HG03045 (cell line): Measurements from ENCODE around the gene KANSL3.
"Not testable (repeated sequence)": the region's sequence is repeated elsewhere in the genome, so short reads cannot be mapped to it uniquely, and the experiment has no call there.

Experiments
- ATAC-seq: cut with Tn5 transposase; IDR thresholded peaks from one replicate; pipeline ENCODE4 v1.9.1; 2021; ENCODE audit warnings: mild to moderate bottlenecking, moderate library complexity; ENCODE audit not compliant: unreplicated experiment

KANSL3 gene

GRCh38 chr2:96564026-96564425 lies 74.1 kb downstream of the KANSL3 start:
- no peak for ATAC-seq

GRCh38 chr2:96558485-96558884 lies 79.6 kb downstream of the KANSL3 start:
- no peak for ATAC-seq

GRCh38 chr2:96558061-96558460 lies 80.1 kb downstream of the KANSL3 start:
- ATAC-seq: no peak

- ATAC-seq: not testable (repeated sequence)
Observed at GRCh38 chr2:96557421-96557820, 80.7 kb downstream of the KANSL3 start.

- ATAC-seq: no peak
Observed at GRCh38 chr2:96556441-96557330, 81.4 kb downstream of the KANSL3 start.

- no peak for ATAC-seq
Observed at GRCh38 chr2:96555146-96555610, 82.9 kb downstream of the KANSL3 start.

GRCh38 chr2:96554293-96555145 lies 83.6 kb downstream of the KANSL3 start:
- ATAC-seq: no peak

- ATAC-seq: not testable (repeated sequence)
Observed at GRCh38 chr2:96553957-96554292, 84.2 kb downstream of the KANSL3 start.

- no peak for ATAC-seq
Observed at GRCh38 chr2:96553176-96553956, 84.7 kb downstream of the KANSL3 start.

- no peak for ATAC-seq
Observed at GRCh38 chr2:96552315-96553175, 85.6 kb downstream of the KANSL3 start.

GRCh38 chr2:96551605-96552314 lies 86.4 kb downstream of the KANSL3 start:
- ATAC-seq: no peak

GRCh38 chr2:96550787-96551604 lies 87.1 kb downstream of the KANSL3 start:
- no peak for ATAC-seq

GRCh38 chr2:96549967-96550786 lies 87.9 kb downstream of the KANSL3 start:
- ATAC-seq: no peak

GRCh38 chr2:96549466-96549785 lies 88.7 kb downstream of the KANSL3 start:
- ATAC-seq: no peak

- ATAC-seq: no peak
Observed at GRCh38 chr2:96548558-96549465, 89.3 kb downstream of the KANSL3 start.

GRCh38 chr2:96547731-96548171 lies 90.4 kb downstream of the KANSL3 start:
- ATAC-seq: no peak

- no peak for ATAC-seq
Observed at GRCh38 chr2:96547203-96547641, 90.9 kb downstream of the KANSL3 start.
